NCI-H1092 treated with DMSO at 0.1 percent for 48 hours (cell line): ENCODE measurements around the gene NGEF.

Source experiments
- DNase-seq: peaks from one replicate; lab custom pipeline; 2025; lab: John Stamatoyannopoulos, UW

Gene NGEF

GRCh38 chr2:233044974-233045605 is 32.0 kb upstream of the NGEF start:
- DNase-seq = no peak

GRCh38 chr2:233042549-233042948 is 29.5 kb upstream of the NGEF start:
- DNase-seq = no peak

- no peak for DNase-seq
These were observed 28.8 kb upstream of the NGEF start for GRCh38 chr2:233041722-233042323.

DNA sequence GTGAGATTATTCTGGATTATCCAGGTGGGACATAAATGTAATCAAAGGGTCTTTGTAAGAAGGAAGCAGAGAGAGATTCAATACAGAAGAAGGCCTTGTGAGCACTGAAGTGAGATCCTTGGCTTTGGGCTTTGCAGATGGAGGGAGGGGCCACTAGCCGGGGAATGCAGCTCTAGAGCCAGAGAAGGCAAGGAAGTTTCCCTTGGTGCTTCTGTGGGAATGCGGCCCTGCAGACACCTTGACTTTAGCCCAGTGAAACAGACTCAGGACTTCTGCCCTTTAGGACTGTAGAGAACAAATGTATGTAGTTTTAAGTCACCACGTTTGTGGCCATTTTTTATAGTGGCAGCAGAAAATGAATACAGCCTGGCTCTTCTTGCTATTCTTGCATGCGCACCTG is 27.5 kb upstream of the NGEF start:
- DNase-seq = no peak

DNA sequence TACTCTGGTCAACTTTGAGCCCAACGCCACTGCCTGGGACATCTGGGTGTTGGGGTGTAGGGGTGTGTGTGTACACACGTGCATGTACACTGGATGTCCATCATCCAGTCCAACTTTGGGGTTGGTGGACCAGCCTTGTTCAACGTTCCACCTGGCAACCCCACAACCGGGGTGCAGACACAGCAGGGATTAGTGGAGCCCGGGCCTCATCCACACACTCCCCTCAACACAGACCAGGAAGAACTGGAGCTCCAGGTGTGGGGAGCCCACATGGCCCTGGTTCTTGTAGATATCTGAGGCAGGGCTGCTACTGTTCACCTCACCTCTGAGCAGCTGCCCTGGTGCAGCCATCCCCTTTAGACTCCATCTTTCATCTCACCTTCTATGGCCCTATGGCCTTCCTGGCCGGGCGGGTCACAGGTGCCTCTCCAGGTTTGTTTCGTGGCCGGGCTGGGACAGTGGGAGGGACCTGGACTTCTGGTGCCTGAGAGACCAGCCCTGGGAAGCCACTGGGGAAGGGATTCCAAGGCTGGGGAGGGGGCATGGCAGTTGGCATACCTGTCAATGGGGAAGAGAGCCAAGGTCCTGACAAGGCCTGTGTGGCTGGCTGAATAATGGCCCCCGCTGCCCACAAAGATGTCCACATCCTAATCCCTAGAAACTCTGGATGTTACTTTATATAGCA is 26.9 kb upstream of the NGEF start:
- no peak for DNase-seq

GRCh38 chr2:233039212-233039845 is 26.3 kb upstream of the NGEF start:
- no peak for DNase-seq

DNA sequence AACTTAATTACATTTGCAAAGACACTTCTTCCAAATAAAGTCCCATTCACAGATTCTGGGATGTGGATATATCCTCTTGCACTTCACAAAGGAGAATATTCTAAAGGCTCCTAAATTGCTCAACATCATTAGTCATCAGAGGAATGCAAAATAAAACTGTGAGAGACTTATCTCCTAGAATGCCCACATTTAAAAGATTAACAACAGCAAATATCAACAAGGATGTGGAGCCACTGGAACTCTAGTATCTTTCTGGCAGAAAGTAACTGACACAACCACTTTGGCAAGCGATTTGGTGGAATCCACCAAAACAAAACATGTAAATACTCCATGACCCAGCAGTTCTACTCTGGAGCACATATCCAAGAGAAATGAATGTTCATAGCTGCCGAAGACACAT is 24.0 kb upstream of the NGEF start:
- DNase-seq = no peak

DNA sequence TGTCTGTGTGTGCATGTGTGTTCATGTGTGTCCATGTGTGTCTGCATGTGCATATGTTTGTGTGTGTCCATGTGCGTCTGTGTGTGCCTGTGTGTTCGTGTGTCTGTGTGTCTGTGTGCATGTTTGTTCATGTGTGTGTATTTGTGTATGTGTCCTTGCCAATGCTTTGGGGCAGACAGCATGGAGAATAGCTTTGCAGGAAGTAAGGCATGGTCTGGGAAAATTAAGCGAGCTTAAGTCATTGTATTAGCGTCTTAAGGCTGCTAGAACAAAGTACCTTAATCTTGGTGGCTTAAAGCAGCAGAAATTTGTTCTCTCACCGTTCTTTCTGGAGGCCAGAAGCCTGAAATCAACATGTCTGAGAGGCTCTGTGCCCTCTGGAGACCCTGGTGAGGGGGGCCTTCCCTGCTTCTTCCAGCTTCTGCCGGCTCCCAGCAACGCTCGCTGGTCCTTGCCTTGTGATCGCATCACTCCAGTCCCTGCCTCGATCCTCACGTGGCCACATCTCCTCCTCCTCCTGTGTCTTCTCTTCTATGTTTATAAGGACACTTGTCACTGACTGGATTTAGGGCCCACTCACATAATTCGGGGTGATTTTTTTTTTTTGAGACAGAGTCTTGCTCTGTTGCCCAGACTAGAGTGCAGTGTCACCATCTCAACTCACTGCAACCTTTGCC is 23.2 kb upstream of the NGEF start:
- no peak for DNase-seq

- no peak for DNase-seq
These were observed 22.5 kb upstream of the NGEF start for GRCh38 chr2:233035426-233036161.

DNA sequence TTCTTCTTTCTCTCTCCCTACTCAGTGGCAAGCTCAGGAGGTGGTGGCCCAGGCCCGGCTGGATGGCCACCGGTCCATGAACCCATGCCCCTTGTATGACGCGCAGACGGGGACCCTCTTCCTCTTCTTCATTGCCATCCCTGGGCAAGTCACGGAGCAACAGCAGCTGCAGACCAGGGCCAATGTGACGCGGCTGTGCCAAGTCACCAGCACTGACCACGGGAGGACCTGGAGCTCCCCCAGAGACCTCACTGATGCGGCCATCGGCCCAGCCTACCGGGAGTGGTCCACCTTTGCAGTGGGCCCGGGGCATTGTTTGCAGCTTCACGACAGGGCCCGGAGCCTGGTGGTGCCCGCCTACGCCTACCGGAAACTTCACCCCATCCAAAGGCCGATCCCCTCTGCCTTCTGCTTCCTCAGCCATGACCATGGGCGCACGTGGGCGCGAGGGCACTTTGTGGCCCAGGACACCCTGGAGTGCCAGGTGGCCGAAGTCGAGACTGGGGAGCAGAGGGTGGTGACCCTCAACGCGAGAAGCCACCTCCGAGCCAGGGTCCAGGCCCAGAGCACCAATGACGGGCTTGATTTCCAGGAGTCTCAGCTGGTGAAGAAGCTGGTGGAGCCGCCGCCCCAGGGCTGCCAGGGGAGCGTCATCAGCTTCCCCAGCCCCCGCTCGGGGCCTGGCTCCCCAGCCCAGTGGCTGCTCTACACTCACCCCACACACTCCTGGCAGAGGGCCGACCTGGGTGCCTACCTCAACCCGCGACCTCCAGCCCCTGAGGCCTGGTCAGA is 21.2 kb upstream of the NGEF start:
- no peak for DNase-seq

DNA sequence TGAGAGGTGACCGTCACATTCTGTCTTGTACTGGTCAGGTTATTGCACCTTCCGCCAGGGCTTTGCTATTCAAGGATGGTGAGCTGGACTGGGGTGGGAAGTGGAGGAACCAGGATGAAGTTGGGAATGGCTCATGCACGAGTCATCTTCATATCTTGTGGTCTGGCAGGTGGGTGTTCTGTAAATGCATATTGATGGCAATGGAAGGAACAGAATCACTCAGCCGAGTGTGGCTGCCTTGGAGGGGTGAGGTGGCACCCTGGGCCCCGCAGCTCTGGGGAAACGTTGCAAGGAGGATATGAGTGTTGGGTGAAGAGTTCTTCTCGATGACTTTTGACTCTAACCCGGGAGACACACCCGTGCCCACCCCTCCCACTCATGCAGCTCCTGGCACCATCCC is 20.6 kb upstream of the NGEF start:
- DNase-seq = no peak

DNA sequence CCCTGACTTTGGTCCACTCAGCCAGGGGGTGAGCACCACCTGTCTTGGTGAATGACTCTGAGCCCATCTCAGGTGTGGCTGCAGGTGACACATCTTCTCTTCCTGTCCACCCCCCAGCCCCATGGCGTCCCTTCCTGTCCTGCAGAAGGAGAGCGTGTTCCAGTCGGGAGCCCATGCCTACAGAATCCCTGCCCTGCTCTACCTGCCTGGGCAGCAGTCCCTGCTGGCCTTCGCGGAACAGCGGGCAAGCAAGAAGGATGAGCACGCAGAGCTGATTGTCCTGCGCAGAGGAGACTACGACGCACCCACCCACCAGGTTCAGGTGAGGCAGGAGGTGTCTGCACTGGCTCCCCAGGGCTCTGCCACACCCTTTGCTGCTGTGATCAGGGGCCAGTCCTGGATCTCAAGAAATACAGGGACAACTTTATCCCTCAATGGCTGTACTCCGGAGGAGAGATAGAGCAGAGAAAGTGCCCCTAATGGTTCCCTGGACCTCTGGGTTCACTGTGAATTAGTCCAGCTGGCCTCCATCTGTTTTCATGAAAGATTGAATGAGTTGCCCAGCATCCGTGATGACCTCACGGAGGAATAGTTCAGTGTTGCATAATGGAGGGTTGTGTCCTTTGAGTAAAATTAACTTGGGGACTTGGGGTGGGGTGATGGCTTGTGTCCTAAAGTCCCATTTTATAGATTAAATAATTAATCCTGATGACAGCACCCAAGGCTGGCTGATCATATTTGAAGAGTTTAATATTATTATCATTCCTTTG is 19.7 kb upstream of the NGEF start, which contains the start of gene NEU2:
NEU2 (plus strand) TSS at position 122 of the 770 bp plus-strand sequence; CDS start at position 122, 0 bp downstream.
- no peak for DNase-seq

DNA sequence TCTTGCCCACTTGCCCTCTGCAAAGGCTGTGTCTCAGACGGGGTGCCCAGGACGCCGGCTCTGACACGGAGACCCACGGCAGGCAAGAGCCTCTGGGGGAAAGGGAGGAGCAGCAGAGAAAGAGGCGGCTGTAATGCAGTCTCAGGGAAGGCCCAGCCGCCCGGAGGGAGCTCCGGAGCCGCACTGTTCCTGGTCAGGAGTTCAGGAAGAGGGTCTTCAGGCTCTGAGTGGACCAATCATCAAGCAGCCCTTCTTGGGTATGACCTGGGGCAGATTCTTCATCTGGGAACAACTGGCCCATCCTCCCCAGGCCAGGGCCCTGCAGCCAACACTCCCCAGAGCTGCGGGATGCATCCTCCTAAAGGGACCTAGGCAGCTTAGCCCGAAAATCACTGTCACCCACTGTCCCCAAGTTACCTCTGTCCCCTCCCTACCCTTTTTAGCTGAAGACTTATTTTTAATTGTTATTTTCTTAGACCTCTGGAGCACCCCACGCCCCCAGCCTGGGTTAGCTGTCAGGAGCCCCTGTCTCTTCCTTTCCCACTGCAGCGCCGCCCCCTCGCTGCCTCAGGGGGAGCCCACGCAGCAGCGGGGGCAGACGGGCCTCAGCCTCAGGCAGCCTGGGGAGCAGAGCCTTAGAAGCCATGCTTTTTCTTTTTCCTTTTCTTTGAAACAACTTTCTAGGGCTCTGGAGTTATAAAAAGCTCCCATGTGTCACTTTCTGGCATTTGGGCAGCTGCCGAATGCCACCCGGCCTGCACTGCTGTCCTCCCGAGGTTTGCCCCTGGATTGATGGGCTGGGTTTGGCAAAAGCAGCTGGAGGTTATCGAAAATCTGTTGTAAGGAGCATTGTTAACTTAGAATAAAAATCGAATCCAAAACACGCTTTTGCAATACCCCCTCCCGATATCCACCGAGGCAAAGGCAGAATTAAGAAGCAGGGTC is 18.8 kb upstream of the NGEF start:
- DNase-seq = no peak

DNA sequence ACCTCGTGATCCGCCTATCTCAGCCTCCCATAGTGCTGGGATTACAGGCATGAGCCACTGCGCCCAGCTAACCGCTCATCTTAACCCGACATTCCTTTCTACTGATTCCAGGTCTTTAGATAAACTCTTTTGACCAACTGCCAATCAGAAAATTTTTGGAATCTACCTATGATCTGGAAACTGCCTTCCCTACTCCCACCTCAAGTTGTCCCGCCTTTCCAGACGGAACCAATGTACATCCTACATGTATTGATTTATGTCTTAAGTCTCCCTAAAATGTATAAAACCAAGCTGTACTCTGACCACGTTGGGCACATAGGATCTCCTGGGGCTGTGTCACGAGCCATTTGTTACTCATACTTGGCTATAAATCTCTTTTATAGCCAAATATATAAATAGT is 16.3 kb upstream of the NGEF start:
- DNase-seq = no peak

GRCh38 chr2:233026198-233026813 is 13.2 kb upstream of the NGEF start:
- DNase-seq = no peak

- no peak for DNase-seq
These were observed 12.7 kb upstream of the NGEF start for GRCh38 chr2:233025706-233026105.

DNA sequence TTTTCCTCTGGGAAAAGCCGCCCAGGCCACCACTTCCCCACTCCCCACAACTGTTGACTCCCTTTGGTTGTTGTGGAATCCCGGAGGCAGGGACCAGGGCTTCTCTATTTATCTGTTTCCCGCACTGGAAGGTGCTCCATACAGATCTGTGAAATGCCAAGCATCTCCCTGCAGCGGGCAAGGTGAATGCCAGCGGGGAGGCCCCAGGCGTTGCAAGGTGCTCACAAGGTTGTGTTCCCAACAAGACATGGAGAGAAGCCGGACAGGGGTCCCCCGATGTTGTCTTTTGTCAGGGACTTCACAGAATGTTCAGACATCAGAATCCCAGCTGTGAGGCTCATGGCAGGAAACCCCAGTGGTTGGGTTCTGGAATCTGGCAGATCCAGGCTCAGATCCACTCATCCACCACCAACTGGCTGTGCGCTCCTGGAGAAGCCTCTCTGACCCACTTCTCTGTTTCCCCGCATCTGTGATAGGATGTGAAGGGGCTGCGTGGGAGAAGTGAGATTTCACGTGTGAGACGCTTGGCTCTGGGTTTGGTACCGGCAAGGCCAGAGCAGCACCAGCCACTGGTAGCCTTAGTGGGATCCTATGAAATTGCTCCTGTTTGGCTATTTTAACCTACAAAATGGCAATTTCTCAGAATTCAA is 10.8 kb upstream of the NGEF start:
- DNase-seq = no peak
